Fibroblast of the aortic adventitia (primary cell): ENCODE data around the gene KRTAP5-3. TPM values are rescaled to one million over a fixed set of nuclear protein-coding genes. Genes with fewer than 3 reads are reported as not detected.

Experiments
- DNase-seq: peaks from one replicate; pipeline ENCODE4 v3.0.0-alpha.2; 2010; ENCODE audit warnings: low read depth
- H3K4me3 ChIP-seq: 2 replicates; pipeline ENCODE4 v1.5.1; 2011; ENCODE audit warnings: low read depth, mild to moderate bottlenecking, control low read depth, low read length, moderate library complexity
- total RNA-seq: library from RNA; depleted of rRNA; stranded (reverse); fragments of >200 nt; gene quantifications from 2 replicates; pipeline ENCODE4 v1.2.3, GENCODE V29; 2012; ENCODE audit warnings: low replicate concordance
- TF ChIP-seq, protein P1 (sequence below): IDR thresholded peaks from 2 replicates; pipeline ENCODE4 v1.5.1; 2011; ENCODE audit warnings: mild to moderate bottlenecking, low read length, control low read depth, inconsistent platforms; ENCODE audit not compliant: insufficient read depth

The KRTAP5-3 gene
- total RNA-seq, 1 donor, result not detected

DNA sequence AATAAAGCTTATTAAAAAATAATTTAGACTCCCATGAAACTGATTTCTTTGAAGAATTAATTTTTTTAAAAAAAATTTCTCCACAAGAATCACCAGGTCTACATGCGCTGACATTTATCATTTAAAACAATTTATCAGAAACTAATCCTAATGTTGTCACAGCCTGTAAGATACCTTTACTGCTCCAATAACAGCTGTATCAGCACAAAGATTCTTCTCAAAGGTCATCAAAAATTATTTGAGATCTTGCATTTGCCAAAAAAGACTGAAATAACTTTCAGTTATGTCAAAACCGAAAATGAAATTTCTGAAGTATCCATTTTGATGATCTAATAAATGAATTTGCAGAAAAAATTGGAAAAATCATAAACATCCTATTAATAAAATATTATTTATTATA, 29.4 kb upstream of the KRTAP5-3 start:
- H3K4me3 ChIP-seq, result no peak overlapping the region
- no peak for DNase-seq
- TF ChIP-seq, protein P1, sequence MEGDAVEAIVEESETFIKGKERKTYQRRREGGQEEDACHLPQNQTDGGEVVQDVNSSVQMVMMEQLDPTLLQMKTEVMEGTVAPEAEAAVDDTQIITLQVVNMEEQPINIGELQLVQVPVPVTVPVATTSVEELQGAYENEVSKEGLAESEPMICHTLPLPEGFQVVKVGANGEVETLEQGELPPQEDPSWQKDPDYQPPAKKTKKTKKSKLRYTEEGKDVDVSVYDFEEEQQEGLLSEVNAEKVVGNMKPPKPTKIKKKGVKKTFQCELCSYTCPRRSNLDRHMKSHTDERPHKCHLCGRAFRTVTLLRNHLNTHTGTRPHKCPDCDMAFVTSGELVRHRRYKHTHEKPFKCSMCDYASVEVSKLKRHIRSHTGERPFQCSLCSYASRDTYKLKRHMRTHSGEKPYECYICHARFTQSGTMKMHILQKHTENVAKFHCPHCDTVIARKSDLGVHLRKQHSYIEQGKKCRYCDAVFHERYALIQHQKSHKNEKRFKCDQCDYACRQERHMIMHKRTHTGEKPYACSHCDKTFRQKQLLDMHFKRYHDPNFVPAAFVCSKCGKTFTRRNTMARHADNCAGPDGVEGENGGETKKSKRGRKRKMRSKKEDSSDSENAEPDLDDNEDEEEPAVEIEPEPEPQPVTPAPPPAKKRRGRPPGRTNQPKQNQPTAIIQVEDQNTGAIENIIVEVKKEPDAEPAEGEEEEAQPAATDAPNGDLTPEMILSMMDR, result no peak

DNA sequence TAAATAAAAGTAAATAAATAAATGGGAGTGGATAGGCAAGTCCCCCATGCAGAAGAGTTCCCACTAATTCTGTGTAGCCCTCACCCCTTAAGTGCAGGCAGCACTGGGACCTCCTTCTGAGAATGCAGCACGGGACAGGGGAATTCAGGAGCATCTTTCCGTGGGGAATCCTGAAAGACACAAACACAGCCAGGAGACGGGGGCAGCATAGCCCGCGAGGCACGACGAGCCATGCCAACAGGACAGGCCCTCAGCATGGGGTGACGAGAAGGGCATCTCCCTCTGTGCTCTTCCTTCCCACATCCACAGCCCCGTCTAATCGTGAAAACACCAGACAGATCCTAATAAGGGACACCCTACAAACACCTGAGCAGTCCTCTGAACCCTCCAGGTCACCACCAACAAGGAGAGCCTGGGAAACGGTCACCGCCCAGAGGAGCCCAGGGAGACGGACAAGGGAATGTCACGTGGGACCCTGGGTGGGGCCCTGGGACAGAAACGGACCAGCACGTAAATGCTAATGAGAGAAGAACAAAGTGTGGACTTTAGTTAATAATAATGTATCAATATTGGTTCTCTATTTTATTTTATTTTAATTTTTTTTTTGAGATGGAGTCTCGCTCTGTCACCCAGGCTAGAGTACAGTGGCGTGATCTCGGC, 28.2 kb upstream of the KRTAP5-3 start:
- no peak overlapping the region for H3K4me3 ChIP-seq
- DNase-seq, result no peak
- TF ChIP-seq, protein P1, result no peak

DNA sequence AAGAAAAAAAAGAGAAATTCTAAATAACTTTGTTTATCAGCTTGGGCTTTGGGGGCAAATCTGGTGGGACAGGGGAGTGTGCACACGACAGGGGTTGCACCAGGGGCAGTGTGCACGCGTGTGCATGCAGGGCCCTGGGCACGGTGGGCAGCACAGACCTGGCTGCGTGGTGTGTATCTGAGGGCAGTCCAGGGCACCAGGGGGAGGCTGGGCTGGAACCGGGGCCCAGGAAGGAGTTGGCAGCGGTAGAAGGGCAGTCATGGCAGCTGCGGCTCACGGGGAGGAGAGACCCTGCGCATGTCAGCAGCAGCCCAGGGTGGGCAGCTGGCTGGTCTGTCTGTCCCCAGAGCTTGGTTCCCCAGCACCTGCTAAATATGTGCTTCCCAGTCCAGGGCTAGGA, 25.6 kb upstream of the KRTAP5-3 start:
- no peak overlapping the region for H3K4me3 ChIP-seq
- no peak for DNase-seq
- TF ChIP-seq, protein P1, result no peak

DNA sequence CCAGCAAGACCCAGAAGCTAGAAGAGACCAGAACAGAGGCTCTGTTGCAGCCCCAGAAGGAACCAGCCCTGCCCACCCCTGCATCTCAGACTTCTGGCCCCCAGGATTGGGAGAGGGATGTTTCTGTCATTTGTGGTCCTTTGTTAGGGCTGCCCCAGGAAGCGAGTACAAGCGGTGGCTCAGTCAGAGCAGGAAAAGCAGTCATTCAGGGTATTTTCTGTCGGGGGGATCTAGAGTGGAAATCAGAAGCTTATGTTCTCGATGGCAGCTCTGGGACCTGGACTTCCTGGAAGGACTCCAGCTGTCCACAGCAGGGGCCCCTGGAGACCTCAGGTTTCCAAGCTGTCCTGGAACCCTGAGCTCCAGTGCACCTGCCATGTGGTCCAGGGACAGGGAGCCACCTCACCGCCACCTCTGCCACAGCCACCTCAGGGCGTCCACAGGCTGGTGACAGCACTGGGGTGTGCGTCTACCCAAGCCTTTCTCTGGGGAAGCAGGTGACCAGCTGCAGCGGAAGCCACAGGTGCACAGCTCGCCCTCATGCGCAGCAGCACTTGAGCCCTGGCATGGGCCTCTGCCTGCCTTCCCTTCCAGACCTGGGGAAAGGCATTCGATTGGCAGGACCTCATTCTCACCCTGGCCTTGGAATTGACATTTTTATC, 23.9 kb upstream of the KRTAP5-3 start:
- DNase-seq, result no peak
- TF ChIP-seq, protein P1, result no peak
- H3K4me3 ChIP-seq, result no peak overlapping the region

DNA sequence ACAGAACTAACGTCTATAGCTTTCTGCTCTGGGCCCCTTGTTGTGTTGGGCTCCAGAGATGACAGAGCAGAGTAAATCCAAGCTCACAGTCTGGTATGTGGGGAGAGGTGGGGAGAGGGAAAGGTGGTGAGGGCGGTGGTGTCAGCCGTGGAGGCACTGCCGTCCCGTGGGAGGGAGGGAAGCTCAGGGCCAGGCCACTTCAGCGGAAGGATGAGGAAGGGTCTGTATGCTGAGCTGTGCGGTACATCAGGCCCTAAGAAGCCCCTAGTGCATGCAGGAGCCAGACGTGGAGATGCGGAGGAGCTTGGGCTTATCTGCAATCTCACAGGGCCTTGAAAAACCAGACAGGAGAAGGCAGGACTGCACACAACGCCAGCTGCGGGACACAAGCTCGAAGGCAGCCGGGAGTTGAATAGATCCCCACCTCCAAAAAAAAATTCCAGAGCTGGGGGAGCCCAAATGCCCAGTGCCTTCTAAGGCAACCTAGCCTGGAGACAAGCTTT, 22.9 kb upstream of the KRTAP5-3 start:
- TF ChIP-seq, protein P1, result no peak
- no peak overlapping the region for H3K4me3 ChIP-seq
- no peak for DNase-seq

GRCh38 chr11:1630271-1630670, 22.0 kb upstream of the KRTAP5-3 start:
- H3K4me3 ChIP-seq, result no peak overlapping the region
- no peak for DNase-seq
- TF ChIP-seq, protein P1, result no peak
